ENCODE measurements around the gene DEFB121.

DEFB121 gene

DNA sequence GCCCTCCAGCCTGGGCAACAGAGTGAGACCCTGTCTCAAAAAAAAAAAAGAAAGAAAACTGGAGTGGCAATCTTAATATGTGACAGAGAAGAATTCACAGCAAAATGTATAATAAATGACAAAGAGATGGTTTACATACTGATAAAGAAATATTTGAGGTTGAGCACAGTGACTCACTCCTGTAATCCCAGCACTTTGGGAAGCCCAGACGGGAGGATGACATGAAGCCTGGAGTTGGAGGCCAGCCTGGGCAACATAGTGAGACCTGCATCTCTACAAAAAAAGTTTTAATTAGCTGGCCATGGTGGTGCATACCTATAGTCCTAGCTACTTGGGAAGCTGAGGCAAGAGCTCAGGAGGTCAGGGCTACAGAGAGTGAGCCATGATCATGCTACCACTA is 50.0 kb downstream of the DEFB121 start:
- no peak for DNase-seq
